ENCODE data around the gene CDC42EP5.

CDC42EP5 gene

GRCh38 chr19:54426291-54426931 is 46.7 kb downstream of the CDC42EP5 start:
- DNase-seq (ENCODE audit: low spot score): no peak

- no peak for DNase-seq (ENCODE audit: low spot score)
Measured at GRCh38 chr19:54425382-54425723, 47.7 kb downstream of the CDC42EP5 start.

- no peak for DNase-seq (ENCODE audit: low spot score)
Measured at GRCh38 chr19:54424660-54425381, 48.3 kb downstream of the CDC42EP5 start.

GRCh38 chr19:54424201-54424600 is 48.9 kb downstream of the CDC42EP5 start:
- no peak for DNase-seq (ENCODE audit: low spot score)

DNA sequence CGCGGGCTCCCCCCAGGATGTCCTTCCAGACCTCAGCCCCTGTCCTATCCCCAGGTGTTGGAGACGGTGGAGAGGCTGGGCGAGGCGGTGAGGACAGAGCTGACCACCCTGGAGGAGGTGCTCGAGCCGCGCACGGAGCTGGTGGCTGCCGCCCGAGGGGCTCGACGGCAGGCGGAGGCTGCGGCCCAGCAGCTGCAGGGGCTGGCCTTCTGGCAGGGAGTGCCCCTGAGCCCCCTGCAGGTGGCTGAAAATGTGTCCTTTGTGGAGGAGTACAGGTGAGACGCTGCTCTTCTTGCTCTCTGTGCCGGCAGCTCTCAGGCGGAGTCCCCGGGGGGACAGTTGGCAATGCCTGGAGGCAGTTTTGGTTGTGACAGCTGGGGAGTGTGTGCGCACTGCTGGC is 51.0 kb downstream of the CDC42EP5 start:
- no peak for DNase-seq (ENCODE audit: low spot score)

GRCh38 chr19:54421521-54421920 is 51.6 kb downstream of the CDC42EP5 start:
- DNase-seq (ENCODE audit: low spot score): no peak

GRCh38 chr19:54421169-54421516 is 52.0 kb downstream of the CDC42EP5 start:
- DNase-seq (ENCODE audit: low spot score): no peak

GRCh38 chr19:54420383-54421168 is 52.5 kb downstream of the CDC42EP5 start:
- no peak for DNase-seq (ENCODE audit: low spot score)

DNA sequence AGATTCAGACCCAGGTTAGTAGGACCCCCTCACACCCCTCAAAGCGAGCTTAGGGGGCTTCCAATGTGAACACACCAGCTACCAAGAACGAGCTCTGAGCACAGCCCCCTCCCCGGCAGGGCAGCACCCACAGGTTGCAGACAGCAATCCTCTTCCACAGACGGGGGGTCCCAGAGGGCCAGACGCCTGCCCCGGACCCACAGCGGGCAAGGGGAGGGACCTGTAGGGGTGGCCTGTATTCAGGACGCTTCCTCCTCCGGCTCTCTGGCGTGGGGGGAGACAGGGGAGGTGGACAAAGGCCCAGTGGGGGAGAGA is 53.1 kb downstream of the CDC42EP5 start:
- DNase-seq (ENCODE audit: low spot score): no peak

DNA sequence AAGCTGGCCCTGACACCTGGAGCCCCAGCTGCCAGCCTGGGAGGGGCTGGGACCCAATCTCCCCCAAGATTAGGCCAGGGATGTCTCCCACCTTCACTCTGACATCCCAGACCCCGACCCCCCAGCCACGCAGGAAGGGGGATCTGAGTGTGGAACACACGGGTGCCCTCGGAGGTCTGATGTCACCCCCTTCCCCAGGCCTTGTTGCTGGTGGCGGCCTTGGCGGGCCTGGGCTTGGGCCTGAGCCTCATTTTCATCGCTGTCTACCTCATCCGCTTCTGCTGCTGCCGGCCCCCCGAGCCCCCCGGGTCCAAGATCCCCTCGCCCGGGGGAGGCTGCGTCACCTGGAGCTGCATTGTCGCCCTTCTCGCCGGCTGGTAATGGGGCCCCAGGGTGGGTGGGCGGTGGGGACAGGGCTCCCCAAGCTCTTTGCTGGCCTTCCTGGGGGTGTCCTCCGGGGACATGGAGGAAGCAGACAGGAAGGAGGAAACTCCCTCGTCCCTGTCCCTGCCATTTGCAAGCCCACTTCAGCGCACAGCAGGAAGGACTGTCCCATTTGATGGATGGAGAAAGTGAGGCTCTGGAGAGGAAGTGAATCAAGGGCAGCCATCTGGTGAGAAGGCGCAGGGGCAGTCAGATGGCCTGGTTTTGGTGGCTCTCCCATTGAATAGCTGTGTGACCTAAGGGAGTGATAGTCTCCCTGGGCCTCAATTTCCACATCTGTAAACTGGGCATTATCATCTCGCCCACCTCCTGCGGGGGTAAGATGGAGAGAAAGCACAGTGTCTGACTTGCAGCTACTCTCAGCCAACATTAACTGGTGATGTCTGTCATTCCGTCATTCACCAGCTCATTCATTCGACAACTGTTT is 53.9 kb downstream of the CDC42EP5 start:
- no peak for DNase-seq (ENCODE audit: low spot score)

GRCh38 chr19:54418030-54418929 is 54.8 kb downstream of the CDC42EP5 start:
- no peak for DNase-seq (ENCODE audit: low spot score)

- DNase-seq (ENCODE audit: low spot score): no peak
Measured at GRCh38 chr19:54416695-54417491, 56.2 kb downstream of the CDC42EP5 start.

- DNase-seq (ENCODE audit: low spot score): no peak
Measured at GRCh38 chr19:54415901-54416673, 57.0 kb downstream of the CDC42EP5 start.

DNA sequence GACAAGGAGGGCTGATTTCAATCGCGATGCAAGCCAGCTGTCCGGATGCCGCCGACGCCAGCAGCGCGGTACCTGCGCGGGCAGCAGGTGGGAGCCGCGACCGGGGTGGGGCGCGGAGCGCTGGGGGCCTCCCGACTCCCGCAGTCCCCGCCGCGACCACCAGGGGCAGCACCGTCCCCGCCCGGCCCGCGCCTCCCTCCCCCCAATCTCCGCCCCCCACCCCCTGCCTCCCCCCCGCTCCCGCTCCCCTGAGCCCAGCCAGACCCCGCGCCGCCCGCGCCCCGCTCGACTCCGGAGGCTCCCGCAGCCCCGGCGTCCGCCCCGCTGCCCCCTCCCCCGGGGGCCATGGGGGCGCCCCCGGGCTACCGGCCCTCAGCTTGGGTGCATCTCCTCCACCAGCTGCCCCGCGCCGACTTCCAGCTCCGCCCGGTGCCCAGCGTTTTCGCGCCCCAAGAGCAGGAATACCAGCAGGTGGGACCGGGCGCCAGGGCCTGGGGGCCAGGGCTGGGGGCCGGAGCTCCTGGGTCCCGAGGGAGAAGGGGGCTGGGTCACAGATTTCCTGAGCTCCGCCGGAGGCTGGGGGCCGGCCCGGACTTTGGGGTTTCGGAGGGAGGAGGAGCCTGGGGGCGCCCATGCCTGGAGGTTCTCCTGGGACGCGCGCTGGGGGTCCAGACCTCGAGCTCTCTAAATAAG is 57.7 kb downstream of the CDC42EP5 start, which contains the start of gene TTYH1:
Gene TTYH1, plus strand, starts transcription at position 257 of the 693 bp plus-strand sequence. Its CDS starts 89 bp downstream, at position 346.
- DNase-seq (ENCODE audit: low spot score): no peak

Data from LoVo (cell line).